ENCODE measurements around the gene PON3. TPM values are rescaled to one million over a fixed set of nuclear protein-coding genes. Genes with fewer than 3 reads are reported as not detected.

Gene PON3
- total and polyA plus RNA-seq, 4 experiments from 2014 or later = not detected

Other genes starting within 250 kb of the PON3 start
- not detected for gene PON1, start 71.8 kb downstream of the PON3 start, total RNA-seq
- gene PON1, start 71.8 kb downstream of the PON3 start, polyA plus RNA-seq = not detected
- gene PON2, start 38.7 kb upstream of the PON3 start, total RNA-seq = 1 to 10 TPM; 5.7 to 8.0 TPM
- gene PON2, start 38.7 kb upstream of the PON3 start, polyA plus RNA-seq = 1 to 10 TPM; 3.0 to 4.3 TPM
- gene ASB4, start 89.6 kb upstream of the PON3 start, total RNA-seq = not detected
- not detected for gene ASB4, start 89.6 kb upstream of the PON3 start, polyA plus RNA-seq
- gene PDK4, start 200.1 kb upstream of the PON3 start, total RNA-seq = under 1 TPM; 0.35 to 0.44 TPM
- gene PDK4, start 200.1 kb upstream of the PON3 start, polyA plus RNA-seq = not detected